ENCODE data around the gene ALPK3.

The ALPK3 gene

GRCh38 chr15:84847382-84847781, 30.2 kb downstream of the ALPK3 start:
- DNase-seq = no peak

- no peak for DNase-seq
Observed at GRCh38 chr15:84852212-84852611, 35.1 kb downstream of the ALPK3 start.

GRCh38 chr15:84855136-84855535, 38.0 kb downstream of the ALPK3 start:
- DNase-seq = no peak

GRCh38 chr15:84855765-84856164, 38.6 kb downstream of the ALPK3 start:
- DNase-seq = no peak

- no peak for DNase-seq
Observed at GRCh38 chr15:84856731-84857417, 39.7 kb downstream of the ALPK3 start.

GRCh38 chr15:84857418-84858004, 40.4 kb downstream of the ALPK3 start:
- DNase-seq = no peak

GRCh38 chr15:84858231-84858630, 41.1 kb downstream of the ALPK3 start:
- no peak for DNase-seq

- no peak for DNase-seq
Observed at GRCh38 chr15:84859144-84859543, 42.0 kb downstream of the ALPK3 start.

GRCh38 chr15:84859651-84860050, 42.5 kb downstream of the ALPK3 start:
- no peak for DNase-seq

GRCh38 chr15:84861781-84862180, 44.6 kb downstream of the ALPK3 start:
- no peak for DNase-seq

- no peak for DNase-seq
Observed at GRCh38 chr15:84862214-84862975, 45.2 kb downstream of the ALPK3 start.

- no peak for DNase-seq
Observed at GRCh38 chr15:84863565-84864443, 46.6 kb downstream of the ALPK3 start.

- DNase-seq = no peak
Observed at GRCh38 chr15:84864444-84864795, 47.3 kb downstream of the ALPK3 start.

GRCh38 chr15:84865074-84865569, 48.0 kb downstream of the ALPK3 start:
- no peak for DNase-seq

- no peak for DNase-seq
Observed at GRCh38 chr15:84868037-84868880, 51.1 kb downstream of the ALPK3 start.

GRCh38 chr15:84869510-84869909, 52.4 kb downstream of the ALPK3 start:
- no peak for DNase-seq

GRCh38 chr15:84871428-84871985, 54.4 kb downstream of the ALPK3 start:
- no peak for DNase-seq

- no peak for DNase-seq
Observed at GRCh38 chr15:84872009-84872910, 55.1 kb downstream of the ALPK3 start.

GRCh38 chr15:84873997-84874396, 56.8 kb downstream of the ALPK3 start:
- DNase-seq = no peak

- DNase-seq = no peak
Observed at GRCh38 chr15:84874981-84875699, 58.0 kb downstream of the ALPK3 start.

All from NCI-H510A (cell line).